Fibroblast of peridontal ligament (primary cell): ENCODE data around the gene LRRC1.

ENCODE experiments used
- DNase-seq: peaks from one replicate; pipeline ENCODE4 v3.0.0-alpha.2; 2010; ENCODE audit errors: extremely low read depth

Gene LRRC1

GRCh38 chr6:53846250-53846649 lies 51.4 kb downstream of the LRRC1 start:
- DNase-seq, result no peak

- no peak for DNase-seq
Measured at GRCh38 chr6:53847796-53848314, 53.0 kb downstream of the LRRC1 start.

- DNase-seq, result no peak
Measured at GRCh38 chr6:53850527-53850926, 55.7 kb downstream of the LRRC1 start.

- no peak for DNase-seq
Measured at GRCh38 chr6:53851561-53851960, 56.8 kb downstream of the LRRC1 start.

GRCh38 chr6:53852805-53853204 lies 58.0 kb downstream of the LRRC1 start:
- no peak for DNase-seq

GRCh38 chr6:53854843-53855567 lies 60.2 kb downstream of the LRRC1 start:
- DNase-seq, result no peak

GRCh38 chr6:53855940-53856339 lies 61.1 kb downstream of the LRRC1 start:
- no peak for DNase-seq

GRCh38 chr6:53857318-53858094 lies 62.7 kb downstream of the LRRC1 start:
- DNase-seq, result no peak

GRCh38 chr6:53858196-53858595 lies 63.4 kb downstream of the LRRC1 start:
- no peak for DNase-seq

GRCh38 chr6:53858913-53859312 lies 64.1 kb downstream of the LRRC1 start:
- DNase-seq, result no peak

GRCh38 chr6:53860511-53860910 lies 65.7 kb downstream of the LRRC1 start:
- DNase-seq, result no peak

- no peak for DNase-seq
Measured at GRCh38 chr6:53861518-53861917, 66.7 kb downstream of the LRRC1 start.

- peak; percentile 85 for DNase-seq
Measured at GRCh38 chr6:53862662-53863462, 68.1 kb downstream of the LRRC1 start.

GRCh38 chr6:53864781-53865180 lies 70.0 kb downstream of the LRRC1 start:
- no peak for DNase-seq

- DNase-seq, result no peak
Measured at GRCh38 chr6:53866226-53866625, 71.4 kb downstream of the LRRC1 start.

- DNase-seq, result no peak
Measured at GRCh38 chr6:53868626-53869025, 73.8 kb downstream of the LRRC1 start.

- DNase-seq, result no peak
Measured at GRCh38 chr6:53869964-53870363, 75.2 kb downstream of the LRRC1 start.

- no peak for DNase-seq
Measured at GRCh38 chr6:53873922-53874321, 79.1 kb downstream of the LRRC1 start.

- no peak for DNase-seq
Measured at GRCh38 chr6:53874964-53875363, 80.2 kb downstream of the LRRC1 start.

- DNase-seq, result no peak
Measured at GRCh38 chr6:53877151-53877550, 82.3 kb downstream of the LRRC1 start.

- DNase-seq, result no peak
Measured at GRCh38 chr6:53878808-53879207, 84.0 kb downstream of the LRRC1 start.

- no peak for DNase-seq
Measured at GRCh38 chr6:53879608-53880007, 84.8 kb downstream of the LRRC1 start.
